ENCODE results near the gene CCDC170.
"Not testable (repeated sequence)": the region's sequence is repeated elsewhere in the genome, so short reads cannot be mapped to it uniquely, and the experiment has no call there.

CCDC170 gene, protein sequence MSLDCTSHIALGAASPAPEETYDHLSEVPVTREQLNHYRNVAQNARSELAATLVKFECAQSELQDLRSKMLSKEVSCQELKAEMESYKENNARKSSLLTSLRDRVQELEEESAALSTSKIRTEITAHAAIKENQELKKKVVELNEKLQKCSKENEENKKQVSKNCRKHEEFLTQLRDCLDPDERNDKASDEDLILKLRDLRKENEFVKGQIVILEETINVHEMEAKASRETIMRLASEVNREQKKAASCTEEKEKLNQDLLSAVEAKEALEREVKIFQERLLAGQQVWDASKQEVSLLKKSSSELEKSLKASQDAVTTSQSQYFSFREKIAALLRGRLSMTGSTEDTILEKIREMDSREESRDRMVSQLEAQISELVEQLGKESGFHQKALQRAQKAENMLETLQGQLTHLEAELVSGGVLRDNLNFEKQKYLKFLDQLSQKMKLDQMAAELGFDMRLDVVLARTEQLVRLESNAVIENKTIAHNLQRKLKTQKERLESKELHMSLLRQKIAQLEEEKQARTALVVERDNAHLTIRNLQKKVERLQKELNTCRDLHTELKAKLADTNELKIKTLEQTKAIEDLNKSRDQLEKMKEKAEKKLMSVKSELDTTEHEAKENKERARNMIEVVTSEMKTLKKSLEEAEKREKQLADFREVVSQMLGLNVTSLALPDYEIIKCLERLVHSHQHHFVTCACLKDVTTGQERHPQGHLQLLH

GRCh38 chr6:151493804-151494234 lies at the start of gene CCDC170:
TSS of gene CCDC170 (plus strand) at chr6:151494017. CDS start at chr6:151494129, 112 bp downstream.
- no peak for FAIRE-seq
- peak; percentile 66 for DNase-seq (ENCODE audit: low spot score)

GRCh38 chr6:151445482-151445881 lies 48.3 kb upstream of the CCDC170 start:
- FAIRE-seq: no peak
- no peak for DNase-seq (ENCODE audit: low spot score)

- no peak for FAIRE-seq
These were observed 46.6 kb upstream of the CCDC170 start for GRCh38 chr6:151447237-151447636.

DNA sequence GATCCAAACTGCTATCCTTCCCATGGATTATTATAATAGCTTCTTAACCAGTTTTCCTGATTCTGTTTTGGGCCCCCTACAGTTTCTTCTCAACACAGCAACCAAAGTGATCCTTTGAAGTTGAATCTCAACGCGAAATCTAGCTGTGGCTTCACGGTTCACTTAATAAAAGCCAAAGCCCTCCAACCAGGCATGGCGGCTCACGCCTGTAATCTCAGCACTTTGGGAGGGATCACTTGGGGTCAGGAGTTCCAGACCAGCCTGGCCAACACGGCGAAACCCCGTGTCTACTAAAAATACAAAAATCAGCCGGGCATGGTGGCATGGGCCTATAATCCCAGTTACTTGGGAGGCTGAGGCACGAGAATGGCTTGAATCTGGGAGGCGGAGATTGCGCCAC lies 45.2 kb upstream of the CCDC170 start:
- no peak for FAIRE-seq
- DNase-seq (ENCODE audit: low spot score): no peak

More at GRCh38 chr6:151447237-151447636, 46.6 kb upstream of the CCDC170 start:
- no peak for DNase-seq (ENCODE audit: low spot score)

- DNase-seq (ENCODE audit: low spot score); FAIRE-seq: not testable (repeated sequence)
These were observed 42.9 kb upstream of the CCDC170 start for GRCh38 chr6:151450928-151451327.

GRCh38 chr6:151451417-151451949 lies 42.3 kb upstream of the CCDC170 start:
- FAIRE-seq (no peak), DNase-seq (ENCODE audit: low spot score) (no peak)

- DNase-seq (ENCODE audit: low spot score) (peak; percentile 98), FAIRE-seq (peak; percentile 75)
These were observed 41.7 kb upstream of the CCDC170 start, which contains the start of gene RMND1 for GRCh38 chr6:151451950-151452749. TSS of gene RMND1 (minus strand) at chr6:151452126. CDS start at chr6:151445811, 6,315 bp downstream.

- DNase-seq (ENCODE audit: low spot score) (no peak), FAIRE-seq (no peak)
These were observed 40.9 kb upstream of the CCDC170 start for GRCh38 chr6:151452750-151453427.

DNA sequence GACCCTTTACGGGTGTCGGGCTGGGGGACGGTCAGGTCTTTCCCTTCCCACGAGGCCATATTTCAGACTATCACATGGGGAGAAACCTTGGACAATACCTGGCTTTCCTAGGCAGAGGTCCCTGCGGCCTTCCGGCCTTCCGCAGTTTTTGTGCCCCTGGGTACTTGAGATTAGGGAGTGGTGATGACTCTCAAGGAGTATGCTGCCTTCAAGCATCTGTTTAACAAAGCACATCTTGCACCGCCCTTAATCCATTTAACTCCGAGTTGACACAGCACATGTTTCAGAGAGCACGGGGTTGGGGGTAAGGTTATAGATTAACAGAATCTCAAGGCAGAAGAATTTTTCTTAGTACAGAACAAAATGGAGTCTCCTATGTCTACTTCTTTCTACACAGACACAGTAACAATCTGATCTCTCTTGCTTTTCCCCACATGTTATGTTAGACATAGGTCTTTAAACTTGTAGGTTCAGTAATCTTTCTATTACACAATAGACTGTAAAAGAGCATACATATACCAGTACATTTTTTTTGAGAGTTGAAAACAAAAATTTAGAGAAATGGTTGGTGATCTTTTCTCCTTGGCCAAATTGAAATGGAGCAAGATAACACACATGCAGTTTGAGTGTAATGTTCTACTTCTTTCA lies 37.9 kb upstream of the CCDC170 start:
- DNase-seq (ENCODE audit: low spot score); FAIRE-seq: not testable (repeated sequence)

GRCh38 chr6:151461673-151462072 lies 32.1 kb upstream of the CCDC170 start:
- DNase-seq (ENCODE audit: low spot score) (no peak), FAIRE-seq (no peak)

GRCh38 chr6:151464702-151465101 lies 29.1 kb upstream of the CCDC170 start:
- DNase-seq (ENCODE audit: low spot score) (no peak), FAIRE-seq (no peak)

DNA sequence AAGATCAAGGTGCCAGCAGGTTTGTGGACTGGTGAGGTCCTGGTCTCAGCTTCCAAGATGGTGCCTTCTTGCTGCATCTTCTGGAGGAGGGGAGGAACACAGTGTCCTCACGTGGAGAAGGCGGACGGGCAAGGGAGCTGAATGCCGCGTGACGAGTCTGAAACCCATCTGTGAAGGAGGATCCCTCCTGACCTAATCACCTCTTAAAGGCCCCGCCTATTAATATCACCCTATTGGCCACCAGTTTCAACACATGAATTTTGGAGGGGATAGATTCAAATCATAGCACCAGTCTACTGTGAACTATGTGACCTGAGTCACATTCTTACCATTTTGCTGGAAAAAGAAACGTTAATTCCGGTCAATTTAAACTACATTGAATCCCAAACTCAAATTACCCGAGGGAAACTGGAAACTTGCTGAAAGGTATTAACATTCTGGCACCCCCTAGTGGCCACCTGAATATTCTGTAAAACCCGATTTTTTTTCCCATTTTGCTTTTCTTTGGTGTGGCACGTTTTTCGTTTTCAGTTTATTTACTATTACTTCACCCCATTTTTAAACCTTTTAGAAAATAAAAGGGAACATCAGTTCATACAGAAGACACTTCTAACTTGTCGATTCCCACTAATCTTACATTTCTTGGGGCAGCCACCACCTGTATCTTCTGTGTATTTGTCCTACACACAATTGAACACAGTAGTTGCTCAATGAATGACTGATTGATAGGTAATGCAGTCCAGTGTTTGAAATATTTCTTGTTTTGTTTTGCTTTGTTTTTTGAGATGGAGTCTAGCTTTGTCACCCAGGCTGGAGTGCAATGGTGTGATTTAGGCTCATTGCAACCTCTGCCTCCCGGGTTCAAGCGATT lies 17.9 kb upstream of the CCDC170 start:
- DNase-seq (ENCODE audit: low spot score) (peak; percentile 29), FAIRE-seq (no peak)

GRCh38 chr6:151477726-151478125 lies 16.1 kb upstream of the CCDC170 start:
- DNase-seq (ENCODE audit: low spot score): no peak
- FAIRE-seq: no peak

- FAIRE-seq: no peak
- DNase-seq (ENCODE audit: low spot score): no peak
These were observed 15.1 kb upstream of the CCDC170 start for GRCh38 chr6:151478670-151479069.

- DNase-seq (ENCODE audit: low spot score): no peak
- no peak for FAIRE-seq
These were observed 12.0 kb upstream of the CCDC170 start for GRCh38 chr6:151481786-151482185.

- DNase-seq (ENCODE audit: low spot score) (no peak), FAIRE-seq (no peak)
These were observed 11.5 kb upstream of the CCDC170 start for GRCh38 chr6:151482290-151482689.

- no peak for FAIRE-seq
These were observed 9.8 kb upstream of the CCDC170 start for GRCh38 chr6:151483994-151484393.

GRCh38 chr6:151488226-151488625 lies 5.6 kb upstream of the CCDC170 start:
- no peak for FAIRE-seq

More at GRCh38 chr6:151483994-151484393, 9.8 kb upstream of the CCDC170 start:
- DNase-seq (ENCODE audit: low spot score): no peak

GRCh38 chr6:151490996-151491395 lies 2.8 kb upstream of the CCDC170 start:
- DNase-seq (ENCODE audit: low spot score) (no peak), FAIRE-seq (no peak)

More at GRCh38 chr6:151488226-151488625, 5.6 kb upstream of the CCDC170 start:
- no peak for DNase-seq (ENCODE audit: low spot score)
